ENCODE measurements around the gene ADSL.

The ADSL gene

DNA sequence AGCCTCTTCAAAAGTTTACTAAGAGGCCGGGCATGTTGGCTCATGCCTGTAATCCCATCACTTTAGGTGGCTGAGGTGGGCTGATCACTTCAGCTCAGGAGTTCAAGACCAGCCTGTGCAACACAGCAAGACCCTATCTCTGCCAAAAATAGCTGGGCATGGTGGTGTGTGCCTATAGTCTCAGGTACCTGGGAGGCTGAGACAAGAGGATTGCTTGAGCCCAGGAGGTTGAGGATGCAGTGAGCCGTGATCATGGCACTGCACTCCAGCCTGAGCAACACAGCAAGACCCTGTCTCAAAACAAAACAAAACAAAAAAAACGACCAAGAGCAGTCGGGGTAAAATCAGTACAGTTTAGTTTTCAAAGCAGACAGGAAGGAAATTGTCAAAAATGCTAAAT is 4.7 kb upstream of the ADSL start:
- Mint-ChIP-seq H3K4me3 (peak overlapping the region; percentile 45), H3K27me3 (no peaks in the 10 kb centered on the region), H3K27ac (peak overlapping the region; percentile 92), H3K36me3 (peaks cover 3% of the 10 kb centered on the region), H3K4me1 (peaks cover 53% of the 10 kb centered on the region), H3K9me3 (no peaks in the 10 kb centered on the region)

DNA sequence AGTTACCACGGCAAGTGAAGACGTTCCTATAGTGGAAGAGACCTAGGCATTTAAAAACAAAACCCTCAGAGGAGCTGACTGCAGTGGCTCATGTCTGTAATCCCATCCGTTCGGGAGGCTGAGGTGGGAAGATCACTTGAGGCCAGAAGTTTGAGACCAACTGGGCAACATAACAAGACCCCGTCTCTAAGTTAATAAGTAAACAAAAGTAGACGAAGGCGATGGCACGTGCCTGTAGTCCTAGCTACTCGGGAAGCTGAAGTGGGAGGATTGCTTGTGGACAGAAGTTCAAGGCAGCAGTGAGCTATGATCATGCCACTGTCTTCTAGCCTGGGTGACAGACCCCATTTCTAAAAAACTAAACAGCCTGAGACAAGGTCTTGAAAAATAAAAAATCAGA is 3.8 kb upstream of the ADSL start:
- peak overlapping the region; percentile 85 for H3K27ac Mint-ChIP-seq

DNA sequence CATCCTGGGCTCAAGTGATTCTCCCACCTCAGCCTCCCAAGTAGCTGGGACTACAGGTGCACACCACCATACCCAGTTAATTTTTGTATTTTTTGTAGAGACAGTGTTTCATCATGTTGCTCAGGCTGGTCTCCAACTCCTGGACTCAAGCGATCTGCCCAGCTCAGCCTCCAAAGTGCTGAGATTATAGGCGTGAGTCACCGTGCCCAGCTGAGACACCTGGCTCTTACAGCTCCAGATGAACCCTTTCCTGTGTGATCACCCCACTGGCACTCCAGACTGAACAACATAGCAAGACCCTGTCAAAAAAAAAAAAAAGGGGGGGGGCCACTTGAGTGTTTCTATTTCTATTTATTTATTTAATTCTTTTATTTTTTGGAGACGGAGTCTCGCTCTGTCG is 1.0 kb upstream of the ADSL start:
- no peaks in the 10 kb centered on the region for H3K27me3 Mint-ChIP-seq
- H3K4me3 Mint-ChIP-seq = peak overlapping the region; percentile 97

More for the DNA sequence above, 3.8 kb upstream of the ADSL start:
- peaks cover 4% of the 10 kb centered on the region for H3K36me3 Mint-ChIP-seq
- no peak overlapping the region for H3K4me3 Mint-ChIP-seq
- H3K4me1 Mint-ChIP-seq = peaks cover 51% of the 10 kb centered on the region
- H3K27me3 Mint-ChIP-seq = no peaks in the 10 kb centered on the region
- H3K9me3 Mint-ChIP-seq = no peaks in the 10 kb centered on the region

GRCh38 chr22:40345815-40346184 is 500 bp upstream of the ADSL start:
- peak overlapping the region; percentile 97 for H3K4me3 Mint-ChIP-seq
- peaks cover 5% of the 10 kb centered on the region for H3K36me3 Mint-ChIP-seq
- H3K27ac Mint-ChIP-seq = peak overlapping the region; percentile 93
- no peaks in the 10 kb centered on the region for H3K27me3 Mint-ChIP-seq
- no peaks in the 10 kb centered on the region for H3K9me3 Mint-ChIP-seq
- H3K4me1 Mint-ChIP-seq = peaks cover 44% of the 10 kb centered on the region

More for the DNA sequence above, 1.0 kb upstream of the ADSL start:
- Mint-ChIP-seq H3K36me3 (peaks cover 5% of the 10 kb centered on the region), H3K27ac (peak overlapping the region; percentile 77), H3K4me1 (peaks cover 47% of the 10 kb centered on the region), H3K9me3 (no peaks in the 10 kb centered on the region)

DNA sequence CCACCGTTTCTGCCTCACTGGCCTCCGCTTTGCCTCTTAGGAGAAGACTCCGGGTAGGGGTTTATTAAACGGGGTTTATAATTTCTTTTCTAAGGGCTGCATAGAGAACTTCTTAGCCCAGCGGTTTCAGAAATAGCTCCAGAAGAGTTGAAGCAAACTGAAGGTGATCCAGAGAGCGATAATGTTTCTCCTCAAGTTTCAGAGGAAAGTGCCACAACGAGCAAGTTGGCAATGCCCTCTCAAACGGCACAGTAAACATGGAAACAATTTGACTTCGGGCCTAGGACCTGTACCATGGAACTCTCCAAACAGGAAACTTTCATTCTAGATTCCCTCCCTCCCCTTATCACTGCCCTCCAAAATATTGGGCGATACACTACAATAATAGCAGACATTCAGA is 1.0 kb downstream of the ADSL start:
- H3K36me3 Mint-ChIP-seq = peaks cover 5% of the 10 kb centered on the region
- peaks cover 36% of the 10 kb centered on the region for H3K4me1 Mint-ChIP-seq
- no peaks in the 10 kb centered on the region for H3K9me3 Mint-ChIP-seq
- H3K27ac Mint-ChIP-seq = peak overlapping the region; percentile 93
- peak overlapping the region; percentile 97 for H3K4me3 Mint-ChIP-seq
- H3K27me3 Mint-ChIP-seq = no peaks in the 10 kb centered on the region

DNA sequence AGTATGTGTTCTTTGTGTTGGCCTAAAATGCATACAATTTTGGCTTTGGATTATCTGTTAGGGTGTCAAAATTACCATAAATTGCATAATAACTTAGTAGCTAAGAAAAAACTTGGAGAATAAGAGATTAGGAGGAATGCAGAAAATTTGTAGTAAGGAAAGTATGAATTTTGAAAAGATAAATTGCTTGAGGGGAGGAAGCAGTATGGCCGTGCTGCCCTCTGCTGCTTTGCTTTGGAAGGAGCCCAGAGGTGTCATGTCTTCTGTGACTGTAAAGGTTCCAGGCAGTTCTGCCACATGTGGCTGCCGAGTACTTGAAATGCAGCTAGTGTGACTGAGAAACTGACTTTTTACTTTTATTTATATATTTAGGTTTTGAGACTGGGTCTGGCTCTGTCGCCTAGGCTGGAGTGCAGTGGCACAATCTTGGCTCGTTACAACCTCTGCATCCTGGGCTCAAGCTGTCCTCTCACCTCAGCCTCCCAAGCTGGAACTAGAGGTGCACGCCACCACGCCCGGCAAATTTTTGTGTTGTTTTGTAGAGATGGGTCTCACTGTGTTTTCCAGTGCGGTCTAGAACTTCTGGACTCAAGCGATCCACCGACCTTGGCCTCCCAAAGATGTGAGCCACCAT is 1.8 kb downstream of the ADSL start:
- Mint-ChIP-seq H3K27me3 (no peaks in the 10 kb centered on the region), H3K9me3 (no peaks in the 10 kb centered on the region), H3K4me1 (peaks cover 31% of the 10 kb centered on the region), H3K27ac (peak overlapping the region; percentile 93), H3K4me3 (peak overlapping the region; percentile 97), H3K36me3 (peaks cover 7% of the 10 kb centered on the region)

- H3K27ac Mint-ChIP-seq = no peak overlapping the region
Measured at GRCh38 chr22:40352763-40353162, 6.5 kb downstream of the ADSL start.

GRCh38 chr22:40361100-40361499 is 14.8 kb downstream of the ADSL start:
- H3K4me3 Mint-ChIP-seq = no peak overlapping the region
- no peaks in the 10 kb centered on the region for H3K9me3 Mint-ChIP-seq
- H3K27me3 Mint-ChIP-seq = no peaks in the 10 kb centered on the region
- peaks cover 6% of the 10 kb centered on the region for H3K4me1 Mint-ChIP-seq
- peaks cover 38% of the 10 kb centered on the region for H3K36me3 Mint-ChIP-seq
- peak overlapping the region; percentile 55 for H3K27ac Mint-ChIP-seq

More at GRCh38 chr22:40352763-40353162, 6.5 kb downstream of the ADSL start:
- H3K27me3 Mint-ChIP-seq = no peaks in the 10 kb centered on the region
- no peak overlapping the region for H3K4me3 Mint-ChIP-seq
- H3K9me3 Mint-ChIP-seq = no peaks in the 10 kb centered on the region
- peaks cover 21% of the 10 kb centered on the region for H3K4me1 Mint-ChIP-seq
- peaks cover 7% of the 10 kb centered on the region for H3K36me3 Mint-ChIP-seq

GRCh38 chr22:40363059-40363458 is 16.8 kb downstream of the ADSL start:
- Mint-ChIP-seq H3K36me3 (peaks cover 43% of the 10 kb centered on the region), H3K27ac (peak overlapping the region; percentile 59), H3K27me3 (no peaks in the 10 kb centered on the region), H3K9me3 (no peaks in the 10 kb centered on the region), H3K4me3 (no peak overlapping the region), H3K4me1 (peaks cover 6% of the 10 kb centered on the region)

- Mint-ChIP-seq H3K4me1 (peaks cover 6% of the 10 kb centered on the region), H3K36me3 (peaks cover 36% of the 10 kb centered on the region), H3K27me3 (no peaks in the 10 kb centered on the region), H3K27ac (peak overlapping the region; percentile 7), H3K9me3 (no peaks in the 10 kb centered on the region), H3K4me3 (no peak overlapping the region)
Measured at GRCh38 chr22:40364431-40364830, 18.1 kb downstream of the ADSL start.

DNA sequence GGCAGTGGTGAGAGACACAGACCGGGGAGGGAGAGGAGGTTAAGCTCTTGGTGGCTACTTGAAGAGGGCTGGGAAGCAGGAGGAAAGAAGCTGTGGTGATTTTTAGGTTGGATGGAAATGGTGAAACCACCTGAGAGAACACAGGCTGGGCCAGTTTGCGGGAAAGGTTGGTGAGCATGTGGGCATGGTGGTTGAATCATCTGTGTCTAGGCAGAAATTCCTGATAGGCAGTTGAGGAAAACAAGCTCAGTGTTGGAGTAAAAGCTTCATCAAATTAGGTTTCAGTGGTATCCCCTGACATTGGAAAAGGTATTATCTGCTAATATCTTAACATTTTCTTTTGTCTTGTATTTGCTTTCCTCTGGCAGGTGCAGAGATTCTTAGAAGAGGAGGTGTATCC is 19.8 kb downstream of the ADSL start:
- Mint-ChIP-seq H3K27ac (peak overlapping the region; percentile 25), H3K9me3 (no peaks in the 10 kb centered on the region), H3K36me3 (peaks cover 32% of the 10 kb centered on the region), H3K4me3 (no peak overlapping the region), H3K27me3 (no peaks in the 10 kb centered on the region), H3K4me1 (peaks cover 9% of the 10 kb centered on the region)

- Mint-ChIP-seq H3K4me1 (peaks cover 16% of the 10 kb centered on the region), H3K9me3 (no peaks in the 10 kb centered on the region), H3K27ac (peak overlapping the region; percentile 63), H3K36me3 (peaks cover 24% of the 10 kb centered on the region), H3K4me3 (no peak overlapping the region), H3K27me3 (no peaks in the 10 kb centered on the region)
Measured at GRCh38 chr22:40367342-40367741, 21.0 kb downstream of the ADSL start.

DNA sequence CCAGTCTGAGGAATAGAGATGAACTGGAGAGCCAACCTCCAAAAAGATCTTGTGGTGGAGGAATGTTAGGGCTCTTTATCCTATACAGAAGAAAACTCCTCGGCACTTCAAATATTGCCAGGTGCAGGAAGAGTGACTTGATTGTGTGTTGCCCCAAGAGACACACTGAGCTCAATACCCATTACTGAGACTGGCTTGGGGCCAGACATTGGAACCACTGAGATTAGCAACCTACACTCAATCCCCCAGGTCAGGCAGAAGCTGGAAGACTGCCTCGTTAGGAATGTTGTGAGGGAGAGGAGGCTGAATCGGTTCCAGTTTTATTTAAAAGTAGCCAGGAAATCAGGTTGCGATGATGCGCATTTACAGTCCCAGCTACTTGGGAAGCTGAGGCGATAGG is 21.7 kb downstream of the ADSL start:
- H3K36me3 Mint-ChIP-seq = peaks cover 20% of the 10 kb centered on the region
- no peaks in the 10 kb centered on the region for H3K9me3 Mint-ChIP-seq
- H3K4me3 Mint-ChIP-seq = no peak overlapping the region
- H3K4me1 Mint-ChIP-seq = peaks cover 18% of the 10 kb centered on the region
- no peak overlapping the region for H3K27ac Mint-ChIP-seq
- H3K27me3 Mint-ChIP-seq = no peaks in the 10 kb centered on the region

- Mint-ChIP-seq H3K4me3 (no peak overlapping the region), H3K9me3 (no peaks in the 10 kb centered on the region), H3K36me3 (peaks cover 24% of the 10 kb centered on the region), H3K27me3 (no peaks in the 10 kb centered on the region), H3K27ac (no peak overlapping the region), H3K4me1 (peaks cover 22% of the 10 kb centered on the region)
Measured at GRCh38 chr22:40368836-40369235, 22.5 kb downstream of the ADSL start.

DNA sequence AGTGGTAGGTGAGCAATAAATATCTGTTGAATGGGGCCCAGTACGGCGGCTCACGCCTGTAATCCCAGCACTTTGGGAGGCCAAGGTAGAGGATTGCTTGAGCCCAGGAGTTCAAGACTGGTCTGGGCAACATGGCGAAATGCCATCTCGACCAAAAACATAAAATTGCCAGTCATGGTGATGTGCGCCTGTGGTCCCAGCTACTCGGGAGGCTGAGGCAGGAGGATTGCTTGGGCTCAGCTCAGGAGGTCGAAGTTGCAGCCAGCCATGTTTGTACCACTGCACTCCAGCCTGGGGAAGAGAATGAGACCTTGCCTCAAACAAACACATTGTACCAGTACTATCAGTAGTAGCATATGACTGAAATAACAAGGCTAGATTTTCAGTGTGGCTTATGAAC is 28.3 kb downstream of the ADSL start:
- Mint-ChIP-seq H3K4me3 (no peak overlapping the region), H3K9me3 (no peaks in the 10 kb centered on the region), H3K27me3 (no peaks in the 10 kb centered on the region), H3K27ac (no peak overlapping the region), H3K4me1 (peaks cover 51% of the 10 kb centered on the region), H3K36me3 (peaks cover 5% of the 10 kb centered on the region)

- Mint-ChIP-seq H3K27me3 (no peaks in the 10 kb centered on the region), H3K9me3 (no peaks in the 10 kb centered on the region), H3K27ac (no peak overlapping the region), H3K4me1 (peaks cover 49% of the 10 kb centered on the region), H3K36me3 (peaks cover 5% of the 10 kb centered on the region), H3K4me3 (no peak overlapping the region)
Measured at GRCh38 chr22:40376149-40376548, 29.8 kb downstream of the ADSL start.

DNA sequence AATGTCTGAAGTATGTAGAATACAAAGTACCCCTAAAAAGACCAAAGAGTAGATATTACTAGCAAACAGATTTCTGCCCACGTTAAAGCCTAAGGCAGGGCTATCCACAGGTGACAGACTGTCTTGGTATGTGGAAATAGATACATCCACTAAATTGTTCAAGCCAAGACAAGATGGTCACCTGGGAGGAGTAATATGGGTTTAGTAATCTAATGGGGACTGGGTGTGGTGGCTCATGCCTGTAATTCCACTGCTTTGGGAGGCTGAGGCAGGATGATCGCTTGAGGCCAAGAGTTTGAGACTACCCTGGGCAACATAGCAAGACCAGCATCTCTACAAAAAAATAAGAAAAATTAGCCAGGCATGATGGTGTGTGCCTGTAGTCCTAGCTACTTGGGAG is 31.6 kb downstream of the ADSL start:
- Mint-ChIP-seq H3K36me3 (peaks cover 4% of the 10 kb centered on the region), H3K27me3 (no peaks in the 10 kb centered on the region), H3K9me3 (no peaks in the 10 kb centered on the region), H3K27ac (no peak overlapping the region), H3K4me1 (peaks cover 47% of the 10 kb centered on the region), H3K4me3 (no peak overlapping the region)
